Measurements from ENCODE around the gene FRMD4A.
A peak's percentile ranks its signal among the peaks of the same experiment; 100 is the strongest.

Gene FRMD4A

DNA sequence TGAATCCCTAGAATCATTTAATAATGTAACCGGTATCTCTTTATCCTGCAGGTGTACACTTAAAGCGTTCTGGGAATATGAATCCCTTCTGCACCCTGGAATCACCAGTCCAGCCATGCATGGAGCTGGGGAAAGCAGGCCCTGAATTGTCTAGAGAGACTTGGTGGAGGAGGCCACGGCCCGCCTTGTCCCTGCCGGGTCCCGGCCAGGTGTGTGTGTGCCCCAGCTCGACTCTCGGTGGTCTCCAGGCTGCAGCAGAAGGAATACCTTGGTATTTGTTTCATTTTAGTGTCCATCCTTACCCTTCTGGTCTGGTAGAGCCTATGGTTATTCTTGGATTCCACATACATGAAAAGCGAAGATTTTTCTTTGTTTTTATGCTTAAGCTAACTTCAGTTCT lies 685.9 kb downstream of the FRMD4A start:
- Mint-ChIP-seq H3K27me3 (ENCODE audit: low read depth) (no peaks in the 10 kb centered on the region), H3K27ac (peak overlapping the region in 1 of 3 experiments; percentile 48), H3K36me3 (ENCODE audit: low read depth) (peaks cover 100% of the 10 kb centered on the region), H3K9me3 (peaks cover 19% of the 10 kb centered on the region), H3K4me1 (no peaks in the 10 kb centered on the region), H3K4me3 (no peak overlapping the region)
- TF ChIP-seq, protein P1, sequence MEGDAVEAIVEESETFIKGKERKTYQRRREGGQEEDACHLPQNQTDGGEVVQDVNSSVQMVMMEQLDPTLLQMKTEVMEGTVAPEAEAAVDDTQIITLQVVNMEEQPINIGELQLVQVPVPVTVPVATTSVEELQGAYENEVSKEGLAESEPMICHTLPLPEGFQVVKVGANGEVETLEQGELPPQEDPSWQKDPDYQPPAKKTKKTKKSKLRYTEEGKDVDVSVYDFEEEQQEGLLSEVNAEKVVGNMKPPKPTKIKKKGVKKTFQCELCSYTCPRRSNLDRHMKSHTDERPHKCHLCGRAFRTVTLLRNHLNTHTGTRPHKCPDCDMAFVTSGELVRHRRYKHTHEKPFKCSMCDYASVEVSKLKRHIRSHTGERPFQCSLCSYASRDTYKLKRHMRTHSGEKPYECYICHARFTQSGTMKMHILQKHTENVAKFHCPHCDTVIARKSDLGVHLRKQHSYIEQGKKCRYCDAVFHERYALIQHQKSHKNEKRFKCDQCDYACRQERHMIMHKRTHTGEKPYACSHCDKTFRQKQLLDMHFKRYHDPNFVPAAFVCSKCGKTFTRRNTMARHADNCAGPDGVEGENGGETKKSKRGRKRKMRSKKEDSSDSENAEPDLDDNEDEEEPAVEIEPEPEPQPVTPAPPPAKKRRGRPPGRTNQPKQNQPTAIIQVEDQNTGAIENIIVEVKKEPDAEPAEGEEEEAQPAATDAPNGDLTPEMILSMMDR (IDR thresholded peaks at IDR 0.05; ENCODE audit: unreplicated experiment in 3 of 3), result no peak

DNA sequence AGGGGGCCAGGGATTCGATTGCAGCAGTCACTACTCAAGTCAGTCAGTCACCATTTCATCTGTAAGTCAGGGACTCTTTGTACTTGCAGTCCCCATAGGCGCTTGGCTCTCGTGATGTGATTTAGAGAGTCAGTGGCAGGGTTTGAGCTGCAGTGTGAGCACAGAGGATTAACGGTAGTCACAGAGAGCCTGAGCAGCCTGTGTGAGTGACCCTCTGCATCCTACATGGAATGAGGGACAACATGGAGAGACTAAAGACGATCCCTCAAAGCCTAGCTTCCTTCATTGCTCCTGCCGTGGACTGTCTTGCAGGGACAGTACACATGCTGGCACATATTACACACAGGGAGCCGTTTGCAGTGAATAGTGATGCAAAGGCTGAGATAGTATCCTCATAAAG lies 687.7 kb downstream of the FRMD4A start:
- no peaks in the 10 kb centered on the region for H3K4me1 Mint-ChIP-seq
- no peak overlapping the region for H3K4me3 Mint-ChIP-seq
- peaks cover 19% of the 10 kb centered on the region for H3K9me3 Mint-ChIP-seq
- no peaks in the 10 kb centered on the region for H3K27me3 Mint-ChIP-seq (ENCODE audit: low read depth)
- H3K27ac Mint-ChIP-seq, result no peak overlapping the region
- H3K36me3 Mint-ChIP-seq (ENCODE audit: low read depth), result peaks cover 91% of the 10 kb centered on the region
- TF ChIP-seq, protein P1 (IDR thresholded peaks at IDR 0.05; ENCODE audit: unreplicated experiment in 3 of 3), result no peak

DNA sequence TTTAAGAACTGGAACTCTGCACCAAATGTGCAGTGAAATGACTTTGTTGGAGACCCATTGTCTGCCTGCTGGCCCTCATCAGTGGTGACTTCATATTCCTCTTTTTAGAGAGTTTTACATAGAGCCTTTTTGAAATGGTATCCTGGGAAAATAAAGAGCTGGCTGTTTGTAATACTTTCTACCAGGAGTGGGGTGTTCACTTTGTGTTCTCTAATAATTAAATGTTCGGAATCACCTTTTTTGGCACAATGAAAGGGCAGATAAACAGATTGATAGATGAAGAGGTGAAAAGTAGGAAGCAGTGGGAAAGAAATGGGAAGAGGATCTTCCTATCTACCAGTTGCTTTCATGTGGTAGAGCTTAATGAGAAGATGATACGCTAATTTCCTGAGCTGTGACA lies 688.4 kb downstream of the FRMD4A start:
- H3K36me3 Mint-ChIP-seq (ENCODE audit: low read depth), result peaks cover 88% of the 10 kb centered on the region
- H3K27ac Mint-ChIP-seq, result no peak overlapping the region
- H3K27me3 Mint-ChIP-seq (ENCODE audit: low read depth), result no peaks in the 10 kb centered on the region
- H3K4me3 Mint-ChIP-seq, result no peak overlapping the region
- TF ChIP-seq, protein P1 (IDR thresholded peaks at IDR 0.05; ENCODE audit: unreplicated experiment in 3 of 3), result no peak
- peaks cover 19% of the 10 kb centered on the region for H3K9me3 Mint-ChIP-seq
- H3K4me1 Mint-ChIP-seq, result no peaks in the 10 kb centered on the region

DNA sequence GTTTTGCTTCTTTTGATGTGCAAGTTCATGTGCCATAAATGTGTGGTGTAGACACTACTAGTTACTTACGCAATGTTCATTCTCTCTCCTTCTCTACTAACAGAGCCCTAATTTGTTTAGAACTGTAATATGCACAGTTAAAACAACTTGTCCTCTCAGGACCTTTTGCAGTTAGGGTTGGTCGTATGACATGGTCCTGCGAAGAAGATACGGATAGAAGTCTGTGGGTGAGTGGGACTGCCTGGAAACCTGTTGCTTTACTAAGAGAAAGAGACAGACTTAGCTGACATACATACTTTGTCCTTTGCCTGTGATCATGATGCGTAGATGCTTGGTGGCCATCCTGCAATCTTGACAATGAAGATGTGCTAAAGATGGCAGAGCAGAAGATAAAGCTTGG lies 692.8 kb downstream of the FRMD4A start:
- no peaks in the 10 kb centered on the region for H3K27me3 Mint-ChIP-seq (ENCODE audit: low read depth)
- H3K27ac Mint-ChIP-seq, result no peak overlapping the region
- peaks cover 18% of the 10 kb centered on the region for H3K9me3 Mint-ChIP-seq
- H3K4me3 Mint-ChIP-seq, result no peak overlapping the region
- TF ChIP-seq, protein P1 (IDR thresholded peaks at IDR 0.05; ENCODE audit: unreplicated experiment in 3 of 3), result no peak
- H3K36me3 Mint-ChIP-seq (ENCODE audit: low read depth), result peaks cover 49% of the 10 kb centered on the region
- peaks cover 15% of the 10 kb centered on the region for H3K4me1 Mint-ChIP-seq

DNA sequence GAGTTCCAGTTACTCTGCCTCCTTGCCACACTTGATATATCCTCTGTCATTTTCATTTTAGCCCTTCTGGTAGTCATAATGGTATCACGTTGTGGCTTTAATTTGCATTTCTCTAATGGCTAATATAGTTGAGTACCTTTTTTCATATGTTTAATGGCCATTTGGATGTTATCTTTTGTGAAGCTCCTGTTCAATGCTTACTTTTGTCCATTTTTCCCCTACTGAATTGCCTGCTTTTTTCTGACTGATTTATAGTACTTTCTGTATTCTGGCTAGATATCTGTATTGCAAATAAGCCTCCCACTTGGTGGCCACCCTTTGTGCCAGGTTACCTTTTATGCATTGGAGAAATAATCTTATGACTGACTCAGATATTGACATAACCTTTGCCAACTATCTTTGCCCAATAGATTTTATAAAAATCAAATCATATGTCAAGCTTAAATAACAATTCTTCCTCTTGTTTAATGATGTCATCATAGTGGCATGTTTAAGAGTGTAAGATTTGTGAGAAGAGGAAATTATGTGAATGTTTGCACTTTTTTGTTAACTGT lies 693.3 kb downstream of the FRMD4A start:
- Mint-ChIP-seq H3K36me3 (ENCODE audit: low read depth) (peaks cover 44% of the 10 kb centered on the region), H3K27me3 (ENCODE audit: low read depth) (no peaks in the 10 kb centered on the region), H3K4me1 (peaks cover 20% of the 10 kb centered on the region), H3K9me3 (peaks cover 12% of the 10 kb centered on the region), H3K4me3 (no peak overlapping the region), H3K27ac (no peak overlapping the region)
- TF ChIP-seq, protein P1 (IDR thresholded peaks at IDR 0.05; ENCODE audit: unreplicated experiment in 3 of 3), result no peak

DNA sequence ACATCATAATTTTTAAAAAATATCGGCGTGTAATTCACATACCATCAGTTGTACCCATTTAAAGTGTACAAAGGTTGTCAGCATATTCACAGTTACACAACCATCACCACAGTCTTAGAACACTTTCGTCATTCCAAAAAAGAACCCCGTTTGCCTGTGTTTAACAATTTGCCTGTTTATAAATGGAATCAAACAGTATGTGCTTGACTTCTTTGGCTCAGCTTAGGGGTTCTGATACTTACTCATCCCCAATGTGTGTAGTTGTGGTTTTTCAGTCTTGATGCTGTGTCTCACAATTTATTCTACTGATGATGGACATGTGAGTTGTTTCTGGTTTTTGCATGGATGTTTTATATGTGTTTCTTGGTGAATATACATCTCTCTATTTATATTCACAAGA lies 693.9 kb downstream of the FRMD4A start:
- H3K27ac Mint-ChIP-seq, result no peak overlapping the region
- peaks cover 38% of the 10 kb centered on the region for H3K36me3 Mint-ChIP-seq (ENCODE audit: low read depth)
- peaks cover 23% of the 10 kb centered on the region for H3K4me1 Mint-ChIP-seq
- no peak overlapping the region for H3K4me3 Mint-ChIP-seq
- TF ChIP-seq, protein P1 (IDR thresholded peaks at IDR 0.05; ENCODE audit: unreplicated experiment in 3 of 3), result no peak
- no peaks in the 10 kb centered on the region for H3K27me3 Mint-ChIP-seq (ENCODE audit: low read depth)
- H3K9me3 Mint-ChIP-seq, result peaks cover 8% of the 10 kb centered on the region

Data from nephron (organoid).